GM19043 (cell line): ENCODE data around the gene SWAP70.
"Not testable (repeated sequence)": the region's sequence is repeated elsewhere in the genome, so short reads cannot be mapped to it uniquely, and the experiment has no call there.

Experiments
- ATAC-seq: cut with Tn5 transposase; IDR thresholded peaks from one replicate; pipeline ENCODE4 v1.9.1; 2021; ENCODE audit warnings: low read depth; ENCODE audit not compliant: unreplicated experiment

Gene SWAP70

GRCh38 chr11:9688716-9689511, 25.0 kb downstream of the SWAP70 start:
- ATAC-seq = peak; percentile 76

GRCh38 chr11:9689721-9690120, 25.8 kb downstream of the SWAP70 start:
- ATAC-seq = no peak

GRCh38 chr11:9691865-9692264, 28.0 kb downstream of the SWAP70 start:
- ATAC-seq = no peak

- no peak for ATAC-seq
Measured at GRCh38 chr11:9692691-9693090, 28.8 kb downstream of the SWAP70 start.

GRCh38 chr11:9693801-9694553, 30.1 kb downstream of the SWAP70 start:
- no peak for ATAC-seq

GRCh38 chr11:9695228-9695627, 31.4 kb downstream of the SWAP70 start:
- not testable (repeated sequence) for ATAC-seq

- no peak for ATAC-seq
Measured at GRCh38 chr11:9697766-9698165, 33.9 kb downstream of the SWAP70 start.

- no peak for ATAC-seq
Measured at GRCh38 chr11:9700105-9700801, 36.4 kb downstream of the SWAP70 start.

GRCh38 chr11:9701799-9702198, 37.9 kb downstream of the SWAP70 start:
- ATAC-seq = no peak

- ATAC-seq = no peak
Measured at GRCh38 chr11:9703280-9703679, 39.4 kb downstream of the SWAP70 start.

GRCh38 chr11:9704037-9704436, 40.2 kb downstream of the SWAP70 start:
- no peak for ATAC-seq

- no peak for ATAC-seq
Measured at GRCh38 chr11:9704620-9705019, 40.7 kb downstream of the SWAP70 start.

GRCh38 chr11:9705361-9705760, 41.5 kb downstream of the SWAP70 start:
- ATAC-seq = not testable (repeated sequence)

- no peak for ATAC-seq
Measured at GRCh38 chr11:9708544-9708943, 44.7 kb downstream of the SWAP70 start.

GRCh38 chr11:9710223-9710622, 46.3 kb downstream of the SWAP70 start:
- no peak for ATAC-seq

- ATAC-seq = no peak
Measured at GRCh38 chr11:9710852-9711251, 47.0 kb downstream of the SWAP70 start.

GRCh38 chr11:9711454-9712307, 47.8 kb downstream of the SWAP70 start:
- ATAC-seq = no peak

GRCh38 chr11:9714272-9714940, 50.5 kb downstream of the SWAP70 start:
- ATAC-seq = no peak

- ATAC-seq = peak; percentile 79
Measured at GRCh38 chr11:9716275-9717039, 52.6 kb downstream of the SWAP70 start.
